AG04449 (cell line): ENCODE measurements around the gene PLEKHM1.
"Not testable (repeated sequence)": the region's sequence is repeated elsewhere in the genome, so short reads cannot be mapped to it uniquely, and the experiment has no call there.

Experiments
- CTCF ChIA-PET: fragments of 350-600 bp; formaldehyde crosslinking; extraction: SDS; loops from one replicate; lab custom pipeline; 2021; ENCODE audit warnings: antibody characterized with exemption; lab: Yijun Ruan, JAX
- POLR2A ChIA-PET: fragments of 400-600, 350-600 bp; formaldehyde crosslinking; extraction: SDS; loops from one replicate; lab custom pipeline; 2020; ENCODE audit warnings: antibody characterized with exemption, inconsistent platforms; lab: Yijun Ruan, JAX
- DNase-seq: peaks from one replicate; pipeline ENCODE4 v3.0.0-alpha.2; 2010; ENCODE audit warnings: low read depth, low spot score
- H3K4me3 ChIP-seq: 2 replicates; pipeline ENCODE4 v1.5.1; 2011; ENCODE audit warnings: low read depth, mild to moderate bottlenecking, control low read depth, low read length

The PLEKHM1 gene

GRCh38 chr17:45490615-45491433 is at the start of gene PLEKHM1:
Gene PLEKHM1 (minus strand): TSS chr17:45490721. CDS start chr17:45482484, 8,237 bp downstream.
- CTCF ChIA-PET, POLR2A ChIA-PET: not testable (repeated sequence)
- H3K4me3 ChIP-seq = peak within 1 kb of the TSS; percentile 62

GRCh38 chr17:45538168-45538567 is 47.6 kb upstream of the PLEKHM1 start:
- CTCF ChIA-PET, POLR2A ChIA-PET, H3K4me3 ChIP-seq, DNase-seq: not testable (repeated sequence)

More at GRCh38 chr17:45490615-45491433, at the start of gene PLEKHM1:
- not testable (repeated sequence) for DNase-seq

GRCh38 chr17:45506072-45506471 is 15.6 kb upstream of the PLEKHM1 start:
- CTCF ChIA-PET, DNase-seq: not testable (repeated sequence)

DNA sequence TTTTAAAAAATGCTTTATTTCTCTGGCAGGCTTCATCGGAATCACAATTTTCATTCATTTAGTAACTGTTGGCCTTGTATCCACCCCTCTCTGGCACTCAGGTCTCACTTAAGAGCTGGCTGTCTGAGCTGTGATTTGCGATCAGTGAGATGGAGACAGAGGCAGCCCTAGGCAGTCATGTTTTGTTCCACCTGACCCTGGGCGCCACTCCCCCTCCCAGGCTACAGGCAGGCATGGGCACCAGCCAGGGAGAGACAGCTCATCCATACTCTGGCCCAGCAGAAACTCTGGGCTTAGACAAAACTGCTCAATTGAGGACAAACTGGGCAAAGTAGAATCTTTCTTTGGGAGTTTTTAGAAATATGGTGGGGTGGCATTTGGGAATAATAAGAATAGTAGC is 14.7 kb upstream of the PLEKHM1 start:
- H3K4me3 ChIP-seq, DNase-seq, CTCF ChIA-PET, POLR2A ChIA-PET: not testable (repeated sequence)

More at GRCh38 chr17:45506072-45506471, 15.6 kb upstream of the PLEKHM1 start:
- POLR2A ChIA-PET, H3K4me3 ChIP-seq: not testable (repeated sequence)

- H3K4me3 ChIP-seq, DNase-seq, POLR2A ChIA-PET: not testable (repeated sequence)
- CTCF ChIA-PET = interaction anchor here (1.0 kb wide), 1 partner anchor 13 kb away, joined by 3 read pairs; no protein-coding TSS in a partner anchor
These were observed 10.7 kb upstream of the PLEKHM1 start for GRCh38 chr17:45501092-45501707.

- H3K4me3 ChIP-seq, POLR2A ChIA-PET, DNase-seq, CTCF ChIA-PET: not testable (repeated sequence)
These were observed 10.0 kb upstream of the PLEKHM1 start for GRCh38 chr17:45500478-45500877.

DNA sequence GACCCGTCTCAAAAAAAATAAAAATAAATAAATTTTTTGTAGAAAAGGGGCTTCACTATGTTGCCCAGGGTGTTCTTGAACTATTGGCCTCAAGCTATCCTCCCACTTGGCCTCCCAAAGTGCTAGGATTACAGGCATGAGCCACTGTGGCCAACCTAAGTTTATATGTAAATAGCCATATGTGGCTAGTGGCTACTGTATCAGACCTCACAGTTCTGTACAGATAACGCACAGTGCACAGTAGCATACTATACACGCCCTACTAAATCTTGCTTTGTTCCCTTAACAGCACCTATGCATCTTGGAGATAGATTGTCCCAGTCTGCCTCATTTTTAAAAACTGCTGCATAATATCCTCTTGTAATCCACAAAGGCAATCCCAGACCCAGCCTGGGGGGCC is 8.7 kb upstream of the PLEKHM1 start:
- H3K4me3 ChIP-seq, POLR2A ChIA-PET, CTCF ChIA-PET, DNase-seq: not testable (repeated sequence)

GRCh38 chr17:45498377-45498776 is 7.9 kb upstream of the PLEKHM1 start:
- DNase-seq, POLR2A ChIA-PET, CTCF ChIA-PET, H3K4me3 ChIP-seq: not testable (repeated sequence)

GRCh38 chr17:45497449-45497848 is 6.9 kb upstream of the PLEKHM1 start:
- CTCF ChIA-PET, DNase-seq, POLR2A ChIA-PET, H3K4me3 ChIP-seq: not testable (repeated sequence)

GRCh38 chr17:45496507-45496906 is 6.0 kb upstream of the PLEKHM1 start:
- H3K4me3 ChIP-seq, POLR2A ChIA-PET, CTCF ChIA-PET, DNase-seq: not testable (repeated sequence)

DNA sequence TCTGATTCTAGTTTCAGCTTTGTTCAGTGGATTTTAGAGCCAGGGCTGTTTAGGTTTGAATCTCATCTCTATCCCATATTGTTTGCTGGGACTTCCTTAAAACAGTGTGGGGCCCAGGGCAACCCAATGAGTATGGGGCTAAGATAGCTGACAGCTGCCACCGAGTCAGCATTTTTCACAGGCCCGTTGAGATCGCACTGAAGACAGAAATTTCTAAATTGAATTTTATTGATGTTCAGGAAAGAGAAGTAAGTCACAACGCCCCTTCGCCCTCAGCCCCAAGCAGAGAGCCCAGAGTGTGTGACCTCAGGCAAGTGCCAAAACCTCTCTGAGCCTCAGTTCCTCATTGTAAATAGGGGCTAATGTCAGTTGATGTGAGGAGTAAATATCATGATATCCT is 4.0 kb upstream of the PLEKHM1 start:
- DNase-seq, POLR2A ChIA-PET, CTCF ChIA-PET, H3K4me3 ChIP-seq: not testable (repeated sequence)

DNA sequence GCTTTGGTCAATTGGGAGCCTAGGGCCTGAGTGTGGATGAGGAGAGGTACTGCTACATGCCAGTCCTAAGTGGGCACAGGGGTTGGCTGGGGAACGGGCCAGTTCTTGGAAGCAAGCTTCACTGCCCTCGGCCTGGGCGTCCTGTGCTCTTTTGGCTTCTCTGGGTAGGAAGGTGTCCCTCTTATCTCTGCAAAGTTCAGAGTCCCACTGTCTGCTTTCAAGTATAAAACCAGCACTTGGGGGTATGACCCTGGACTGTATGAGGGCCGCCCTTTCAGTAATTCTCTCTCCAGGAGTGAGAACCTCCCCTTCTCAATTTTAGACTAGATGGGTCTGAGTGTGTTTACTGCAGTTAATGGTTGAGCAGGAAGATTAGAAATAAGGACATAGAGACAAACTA is 1.6 kb upstream of the PLEKHM1 start:
- POLR2A ChIA-PET, CTCF ChIA-PET, DNase-seq, H3K4me3 ChIP-seq: not testable (repeated sequence)

GRCh38 chr17:45490198-45490597 is 323 bp downstream of the PLEKHM1 start:
- POLR2A ChIA-PET, CTCF ChIA-PET, DNase-seq: not testable (repeated sequence)
- peak overlapping the region; percentile 62 for H3K4me3 ChIP-seq

GRCh38 chr17:45487704-45488103 is 2.8 kb downstream of the PLEKHM1 start:
- peak; percentile 46 for DNase-seq
- H3K4me3 ChIP-seq, POLR2A ChIA-PET: not testable (repeated sequence)
- CTCF ChIA-PET = interaction anchor here (0.7 kb wide), 1 partner anchor 13 kb away, joined by 3 read pairs; no protein-coding TSS in a partner anchor

DNA sequence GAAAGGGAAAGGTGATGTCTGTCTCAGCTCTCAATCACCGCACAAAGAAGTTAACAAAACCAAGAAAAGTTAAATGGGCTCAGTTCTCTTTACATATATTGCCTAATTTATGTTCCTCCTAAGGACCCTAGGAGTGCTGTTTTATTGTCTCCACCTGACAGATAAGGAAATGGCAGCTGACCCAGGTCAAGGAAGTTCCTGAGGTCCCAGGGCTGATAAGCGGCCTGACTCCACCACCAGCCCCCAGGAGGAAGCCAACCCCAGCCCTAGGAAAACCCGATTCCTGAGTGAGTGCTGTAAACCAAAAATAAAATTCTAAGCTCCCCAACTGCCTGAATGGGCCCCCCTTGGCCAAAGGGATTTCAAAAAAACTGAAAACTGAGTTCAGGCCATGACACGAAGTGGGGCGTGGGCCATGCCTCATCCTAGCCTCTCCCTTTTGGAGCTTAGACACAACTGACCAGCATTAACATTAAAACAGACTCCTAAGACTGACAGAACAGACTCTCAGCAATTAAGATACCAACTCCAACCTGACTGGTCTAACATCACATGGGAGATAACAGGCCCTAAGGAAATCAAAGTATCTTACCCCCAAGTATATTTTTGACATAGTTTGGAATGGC is 6.8 kb downstream of the PLEKHM1 start:
- DNase-seq, H3K4me3 ChIP-seq, POLR2A ChIA-PET, CTCF ChIA-PET: not testable (repeated sequence)

DNA sequence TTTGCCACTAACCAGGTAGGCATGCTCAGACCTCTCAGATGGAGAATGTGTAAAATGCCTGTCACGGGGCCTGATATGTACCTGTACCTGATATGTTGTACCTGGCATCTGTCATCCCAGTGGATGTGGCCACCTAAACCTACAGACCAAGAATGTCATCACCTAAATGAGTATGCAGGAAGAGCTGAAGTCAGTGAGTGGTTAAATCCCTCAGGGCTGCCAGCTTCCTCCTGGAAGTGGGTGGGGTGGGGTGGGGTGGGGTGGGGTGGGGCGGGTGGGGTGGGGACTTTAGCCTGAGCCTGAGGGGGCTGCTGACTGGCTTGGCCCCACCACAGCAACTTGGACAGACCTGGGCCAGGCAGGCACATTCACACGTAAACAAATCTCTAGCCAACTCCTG is 7.3 kb downstream of the PLEKHM1 start:
- CTCF ChIA-PET, H3K4me3 ChIP-seq, POLR2A ChIA-PET, DNase-seq: not testable (repeated sequence)
